GM12878 (cell line): ENCODE data around the gene VIPR2. TPM values are rescaled to one million over a fixed set of nuclear protein-coding genes. Genes with fewer than 3 reads are reported as not detected.

ENCODE experiments used
- ATAC-seq: fragments of 200-7000 bp; cut with Tn5 transposase; 3 replicates; pipeline ENCODE4 v1.9.1; 2020; ENCODE audit warnings: mild to moderate bottlenecking, moderate library complexity
- BruUV-seq: library from RNA; stranded (reverse); fragments of 400-500 nt; replicated peaks from 2 replicates; lab custom pipeline; 2021; lab: Mats Ljungman, UMichigan
- CTCF ChIA-PET: fragments of 300-600 bp; sonication (Branson Sonifier 250); formaldehyde crosslinking; extraction: SDS; loops from one replicate; lab custom pipeline; 2021; ENCODE audit warnings: inconsistent platforms; lab: Yijun Ruan, JAX
- POLR2A ChIA-PET: fragments of 350-600 bp; formaldehyde crosslinking; extraction: SDS; loops from one replicate; lab custom pipeline; 2021; ENCODE audit warnings: inconsistent platforms; lab: Charles Lee
- RAD21 ChIA-PET: fragments of 300-600 bp; sonication (Branson Sonifier 250); formaldehyde crosslinking; loops from one replicate; lab custom pipeline; 2023; ENCODE audit warnings: antibody characterized with exemption; ENCODE audit not compliant: unreplicated experiment; lab: Charles Lee
- SMC1A ChIA-PET: fragments of 300-600 bp; sonication (Branson Sonifier 250); formaldehyde crosslinking; loops from one replicate; lab custom pipeline; 2023; ENCODE audit not compliant: unreplicated experiment, uncharacterized antibody; lab: Charles Lee
- DNase-seq: peaks from one replicate; pipeline ENCODE4 v3.0.0-alpha.2; 2011; ENCODE audit warnings: low read depth, low spot score
- FAIRE-seq: peaks from 3 replicates; lab custom pipeline; 2011; peaks lifted over from hg19 to GRCh38; lab: Jason Lieb, UNC
- H2AFZ ChIP-seq: 2 replicates; pipeline ENCODE4 v1.6.0; 2011; ENCODE audit warnings: low read depth, low read length, control low read depth; ENCODE audit not compliant: control insufficient read depth
- H3K27ac ChIP-seq: 2 replicates; pipeline ENCODE4 v1.5.1; 2011; ENCODE audit warnings: control low read depth; ENCODE audit not compliant: control insufficient read depth, insufficient read depth
- H3K27me3 ChIP-seq, 2 experiments: replicated peaks in 1 of 2; 2 replicates each; pipeline versions ENCODE4 v1.6.0 to v1.6.1; 2011; ENCODE audit warnings: low read length in 1 of 2; ENCODE audit not compliant: control insufficient read depth in 2 of 2, insufficient read depth in 2 of 2
- H3K36me3 ChIP-seq, 2 experiments: 2 replicates each; pipeline ENCODE4 v1.5.1; 2011; ENCODE audit warnings: low read length in 1 of 2; ENCODE audit not compliant: control insufficient read depth in 2 of 2, insufficient read depth in 2 of 2
- H3K4me1 ChIP-seq: 2 replicates; pipeline ENCODE4 v1.6.1; 2011; ENCODE audit warnings: mild to moderate bottlenecking, low read length, moderate library complexity, mixed read lengths; ENCODE audit not compliant: control insufficient read depth, insufficient read depth
- H3K4me2 ChIP-seq: 2 replicates; pipeline ENCODE4 v1.6.0; 2011; ENCODE audit warnings: control low read depth; ENCODE audit not compliant: control insufficient read depth, insufficient read depth
- H3K4me3 ChIP-seq: fragments of 200-600 bp; sonication (generic); 2 replicates; pipeline ENCODE4 v1.5.1; 2016
- H3K79me2 ChIP-seq: 2 replicates; pipeline ENCODE4 v1.6.0; 2011; ENCODE audit warnings: low read length; ENCODE audit not compliant: control insufficient read depth, insufficient read depth
- H3K9ac ChIP-seq: 2 replicates; pipeline ENCODE4 v1.8.0; 2011; ENCODE audit warnings: low read length, control low read depth, mixed read lengths; ENCODE audit not compliant: control insufficient read depth, insufficient read depth
- H3K9me3 ChIP-seq: replicated peaks from 3 replicates; pipeline ENCODE4 v1.5.1; 2011; ENCODE audit warnings: mild to moderate bottlenecking, low read length; ENCODE audit not compliant: control insufficient read depth, insufficient read depth
- H4K20me1 ChIP-seq: 2 replicates; pipeline ENCODE4 v1.6.0; 2011; ENCODE audit not compliant: control insufficient read depth, insufficient read depth
- BMI1 ChIP-seq: fragments of 450-650 bp; IDR thresholded peaks from 2 replicates; pipeline ENCODE4 v1.6.1; 2016; ENCODE audit warnings: mild to moderate bottlenecking, moderate library complexity, borderline replicate concordance
- CHD1 ChIP-seq: IDR thresholded peaks from 2 replicates; pipeline ENCODE4 v1.6.1; 2012; ENCODE audit warnings: low read depth, low read length, improper control_type of control experiment
- E2F4 ChIP-seq: IDR thresholded peaks from 2 replicates; pipeline ENCODE4 v1.6.1; 2012; ENCODE audit warnings: low read depth, low read length, improper control_type of control experiment
- FOS ChIP-seq: IDR thresholded peaks from 3 replicates; pipeline ENCODE4 v1.6.1; 2011; ENCODE audit warnings: borderline replicate concordance; ENCODE audit not compliant: insufficient read length; ENCODE audit errors: extremely low read depth
- HSF1 ChIP-seq: fragments of 150-350 bp; IDR thresholded peaks from 2 replicates; pipeline ENCODE4 v1.6.1; 2014; ENCODE audit warnings: mild to moderate bottlenecking, low read depth, low read length
- KAT2A ChIP-seq: conservative IDR thresholded peaks from 2 replicates; pipeline ENCODE4 v1.6.1; 2011; ENCODE audit warnings: low read depth, low read length; ENCODE audit not compliant: control insufficient read depth
- NBN ChIP-seq: fragments of 450-650 bp; IDR thresholded peaks from 2 replicates; pipeline ENCODE4 v1.6.1; 2016
- NFYA ChIP-seq: IDR thresholded peaks from 2 replicates; pipeline ENCODE4 v1.6.1; 2011; ENCODE audit warnings: low read depth, mild to moderate bottlenecking, low read length, improper control_type of control experiment, borderline replicate concordance
- RAD51 ChIP-seq: fragments of 450-650 bp; IDR thresholded peaks from 2 replicates; pipeline ENCODE4 v1.6.1; 2016; ENCODE audit warnings: moderate library complexity, mild to moderate bottlenecking, inconsistent platforms
- SIX5 ChIP-seq: IDR thresholded peaks from 2 replicates; pipeline ENCODE4 v1.6.1; 2011; ENCODE audit warnings: mild to moderate bottlenecking, low read depth, low read length, moderate library complexity; ENCODE audit not compliant: severe bottlenecking
- SMARCA5 ChIP-seq: fragments of 450-650 bp; IDR thresholded peaks from 2 replicates; pipeline ENCODE4 v1.6.1; 2017; ENCODE audit warnings: mild to moderate bottlenecking
- SP1 ChIP-seq: IDR thresholded peaks from one replicate; pipeline ENCODE4 v1.6.1; 2011; ENCODE audit warnings: low read depth, low read length
- TBL1XR1 ChIP-seq: IDR thresholded peaks from 2 replicates; pipeline ENCODE4 v1.6.1; 2012; ENCODE audit warnings: low read depth, low read length, improper control_type of control experiment
- ZBTB33 ChIP-seq: fragments of 450-650 bp; IDR thresholded peaks from 2 replicates; pipeline ENCODE4 v1.6.1; 2017; ENCODE audit warnings: mild to moderate bottlenecking
- ZBTB4 ChIP-seq: fragments of 450-650 bp; formaldehyde crosslinking; IDR thresholded peaks from 2 replicates; pipeline ENCODE4 v1.4.0; 2022; ENCODE audit warnings: mild to moderate bottlenecking, moderate library complexity
- WGBS: methylation state at CpG from one replicate; pipeline ENCODE4 v1.1.6; 2016; ENCODE audit warnings: low lambda C conversion rate; ENCODE audit not compliant: insufficient replicate concordance, insufficient coverage; ENCODE audit errors: missing lambda C conversion rate; 5-methylcytosine and 5-hydroxymethylcytosine counted together
- in situ Hi-C: fragments of 300-500 bp; cut with MboI; formaldehyde crosslinking; loops from 9 replicates; pipeline ENCODE4 v1.14.3; 2018; ENCODE audit warnings: mixed read lengths
- intact Hi-C: fragments of 100-400 bp; cut with micrococcal nuclease; formaldehyde crosslinking; loops from one replicate; pipeline ENCODE4 v1.14.2; 2022; ENCODE audit not compliant: unreplicated experiment
- polyA plus RNA-seq, 11 experiments: library from polyadenylated mRNA; depleted of rRNA in 4 of 11; unstranded in 6 of 11; stranded (reverse) in 5 of 11; fragments of >200 nt; fragmentation: Nextera tagmentation in 4 of 11; fragmentation: Illumina TruSeq in 1 of 11; extraction: Ambion mirVana in 4 of 11; extraction: Trizol in 1 of 11; gene quantifications; 1 replicate in 1 of 11; 2 replicates in 10 of 11; pipeline versions ENCODE4 v1.2.1 to v1.2.3, GENCODE V29; 2011 to 2016; ENCODE audit warnings: inconsistent platforms in 2 of 11, missing spikeins in 2 of 11, low read depth in 1 of 11
- total RNA-seq, 4 experiments: library from RNA; depleted of rRNA in 3 of 4; stranded (reverse); fragments of >200 nt in 3 of 4; fragmentation: Illumina TruSeq in 1 of 4; extraction: Trizol in 1 of 4; gene quantifications; 2 replicates each; pipeline versions ENCODE4 v1.2.1 to v1.2.3, GENCODE V29; 2013 to 2021

VIPR2 gene
- total and polyA plus RNA-seq, 10 of the 15 experiments (the other 5 are each of a cell fraction or from before 2014, with no cell fraction given), result not detected

GRCh38 chr7:159105066-159105780, 39.4 kb downstream of the VIPR2 start:
- POLR2A ChIA-PET, result no interaction called here
- DNase-seq, result no peak
- TF ChIP-seq FOS, result no peak
- TF ChIP-seq HSF1, result no peak
- no peak for TF ChIP-seq BMI1
- TF ChIP-seq SIX5, result no peak
- no peak for TF ChIP-seq ZBTB4 (CRISPR knock-in tag)
- no peak for TF ChIP-seq CHD1
- no peak for TF ChIP-seq E2F4
- no peak for TF ChIP-seq ZBTB33
- no peak for TF ChIP-seq TBL1XR1
- no peak for TF ChIP-seq KAT2A
- no peak for TF ChIP-seq RAD51
- no peak for TF ChIP-seq SP1
- no peak for TF ChIP-seq SMARCA5
- no peak for TF ChIP-seq NFYA
- no peak for TF ChIP-seq NBN

More at GRCh38 chr7:159105066-159105780, 39.4 kb downstream of the VIPR2 start:
- in situ Hi-C loops (no loop called here), intact Hi-C loops (no loop called here)
- Histone ChIP-seq H3K4me1 (no peaks in the 10 kb centered on the region), H3K36me3 (no peaks in the 10 kb centered on the region), H3K9me3 (no peaks in the 10 kb centered on the region), H2AFZ (no peak overlapping the region), H3K27me3 (no peaks in the 10 kb centered on the region; a peak in 1 of 4 replicates), H3K4me2 (no peak overlapping the region), H3K27ac (no peak overlapping the region), H4K20me1 (no peaks in the 10 kb centered on the region), H3K4me3 (no peak overlapping the region), H3K9ac (no peak overlapping the region), H3K79me2 (no peaks in the 10 kb centered on the region)
- CTCF ChIA-PET, result no interaction called here
- ATAC-seq (no peak), FAIRE-seq (no peak)
- SMC1A ChIA-PET, result no interaction called here
- 42% methylated on average over 14 of the region's 14 CpGs for WGBS
- RAD21 ChIA-PET, result no interaction called here
- BruUV-seq, result no TSS peak
